Endothelial cell (in vitro differentiated cells): ENCODE results near the gene ZNF485. TPM values are rescaled to one million over a fixed set of nuclear protein-coding genes. Genes with fewer than 3 reads are reported as not detected.
"Not testable (repeated sequence)": the region's sequence is repeated elsewhere in the genome, so short reads cannot be mapped to it uniquely, and the experiment has no call there.

Source experiments
- DNase-seq: peaks from one replicate; pipeline ENCODE4 v3.0.0; 2021; ENCODE audit warnings: low spot score
- H3K27ac Mint-ChIP-seq: one replicate; pipeline ENCODE4 v1.8.0; 2021; ENCODE audit warnings: mixed read lengths, inconsistent platforms; ENCODE audit not compliant: unreplicated experiment
- H3K27me3 Mint-ChIP-seq: one replicate; pipeline ENCODE4 v1.8.0; 2021; ENCODE audit warnings: mild to moderate bottlenecking, moderate library complexity, mixed read lengths, inconsistent platforms; ENCODE audit not compliant: unreplicated experiment
- H3K36me3 Mint-ChIP-seq: one replicate; pipeline ENCODE4 v1.8.0; 2021; ENCODE audit warnings: mild to moderate bottlenecking, low read depth, mixed read lengths, inconsistent platforms; ENCODE audit not compliant: unreplicated experiment
- H3K4me1 Mint-ChIP-seq: one replicate; pipeline ENCODE4 v1.8.0; 2021; ENCODE audit warnings: mild to moderate bottlenecking, mixed read lengths, inconsistent platforms; ENCODE audit not compliant: unreplicated experiment
- H3K4me3 Mint-ChIP-seq: one replicate; pipeline ENCODE4 v1.8.0; 2021; ENCODE audit warnings: mild to moderate bottlenecking, mixed read lengths, inconsistent platforms; ENCODE audit not compliant: unreplicated experiment
- H3K9me3 Mint-ChIP-seq: one replicate; pipeline ENCODE4 v1.8.0; 2021; ENCODE audit warnings: mixed read lengths, inconsistent platforms; ENCODE audit not compliant: unreplicated experiment
- total RNA-seq: library from RNA; stranded (reverse); fragmentation: NEBNext Ultra II Directional; extraction: Animal tissue kit (Norgen Biotek cat#: 25700); gene quantifications from one replicate; pipeline ENCODE4 v1.2.1, GENCODE V29; 2021; ENCODE audit not compliant: unreplicated experiment
- TF ChIP-seq, protein P1 (sequence below): fragments of 200-600 bp; sonication (generic); IDR thresholded peaks from one replicate; pipeline ENCODE4 v1.5.0; 2021; ENCODE audit warnings: antibody characterized with exemption; ENCODE audit not compliant: unreplicated experiment

ZNF485 gene
- total RNA-seq, 1 donor from 2014 or later: 0.90 TPM

DNA sequence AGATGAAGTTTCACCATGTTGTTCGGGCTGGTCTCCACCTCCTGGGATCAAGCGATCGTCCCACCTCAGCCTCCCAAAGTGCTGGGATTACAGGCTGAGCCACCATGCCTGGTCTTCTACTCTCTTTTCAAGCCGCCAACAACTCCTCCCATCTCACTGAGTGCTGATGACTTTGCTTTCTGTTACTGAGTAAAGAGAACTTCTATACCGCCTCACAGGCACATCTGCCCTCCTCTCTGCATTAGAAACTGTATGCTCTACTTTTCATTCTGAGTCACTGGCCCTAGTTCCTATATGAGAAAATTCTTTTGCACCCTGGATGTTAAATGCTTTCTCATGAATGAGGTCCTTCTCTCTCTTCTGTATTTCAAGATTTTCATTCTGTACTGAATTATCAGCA lies 29.7 kb upstream of the ZNF485 start:
- no peak overlapping the region for H3K27ac Mint-ChIP-seq
- TF ChIP-seq, protein P1, sequence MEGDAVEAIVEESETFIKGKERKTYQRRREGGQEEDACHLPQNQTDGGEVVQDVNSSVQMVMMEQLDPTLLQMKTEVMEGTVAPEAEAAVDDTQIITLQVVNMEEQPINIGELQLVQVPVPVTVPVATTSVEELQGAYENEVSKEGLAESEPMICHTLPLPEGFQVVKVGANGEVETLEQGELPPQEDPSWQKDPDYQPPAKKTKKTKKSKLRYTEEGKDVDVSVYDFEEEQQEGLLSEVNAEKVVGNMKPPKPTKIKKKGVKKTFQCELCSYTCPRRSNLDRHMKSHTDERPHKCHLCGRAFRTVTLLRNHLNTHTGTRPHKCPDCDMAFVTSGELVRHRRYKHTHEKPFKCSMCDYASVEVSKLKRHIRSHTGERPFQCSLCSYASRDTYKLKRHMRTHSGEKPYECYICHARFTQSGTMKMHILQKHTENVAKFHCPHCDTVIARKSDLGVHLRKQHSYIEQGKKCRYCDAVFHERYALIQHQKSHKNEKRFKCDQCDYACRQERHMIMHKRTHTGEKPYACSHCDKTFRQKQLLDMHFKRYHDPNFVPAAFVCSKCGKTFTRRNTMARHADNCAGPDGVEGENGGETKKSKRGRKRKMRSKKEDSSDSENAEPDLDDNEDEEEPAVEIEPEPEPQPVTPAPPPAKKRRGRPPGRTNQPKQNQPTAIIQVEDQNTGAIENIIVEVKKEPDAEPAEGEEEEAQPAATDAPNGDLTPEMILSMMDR: no peak
- H3K9me3 Mint-ChIP-seq: no peaks in the 10 kb centered on the region
- no peak for DNase-seq
- H3K36me3 Mint-ChIP-seq: no peaks in the 10 kb centered on the region
- no peak overlapping the region for H3K4me3 Mint-ChIP-seq
- H3K27me3 Mint-ChIP-seq: peaks cover 7% of the 10 kb centered on the region
- peaks cover 3% of the 10 kb centered on the region for H3K4me1 Mint-ChIP-seq

DNA sequence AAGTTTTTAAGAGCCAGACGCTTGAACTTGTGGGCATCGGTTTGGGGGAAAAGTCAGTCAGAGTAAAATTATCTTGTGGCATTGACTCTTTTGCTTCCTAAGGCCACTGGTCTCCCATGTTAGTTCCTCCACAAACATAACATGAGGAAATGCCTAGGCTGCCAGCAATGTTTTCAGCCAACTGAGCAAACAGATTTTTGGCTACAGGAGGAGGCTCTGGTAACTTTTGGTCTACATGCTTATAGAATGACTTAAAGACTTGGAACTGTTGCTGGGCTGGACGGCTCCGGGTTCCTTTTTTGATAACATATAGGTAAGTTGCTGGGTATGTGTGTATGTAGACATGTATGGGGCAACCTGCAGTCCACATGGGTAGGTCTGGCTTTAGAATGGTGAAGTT lies 22.2 kb upstream of the ZNF485 start:
- no peak for DNase-seq

DNA sequence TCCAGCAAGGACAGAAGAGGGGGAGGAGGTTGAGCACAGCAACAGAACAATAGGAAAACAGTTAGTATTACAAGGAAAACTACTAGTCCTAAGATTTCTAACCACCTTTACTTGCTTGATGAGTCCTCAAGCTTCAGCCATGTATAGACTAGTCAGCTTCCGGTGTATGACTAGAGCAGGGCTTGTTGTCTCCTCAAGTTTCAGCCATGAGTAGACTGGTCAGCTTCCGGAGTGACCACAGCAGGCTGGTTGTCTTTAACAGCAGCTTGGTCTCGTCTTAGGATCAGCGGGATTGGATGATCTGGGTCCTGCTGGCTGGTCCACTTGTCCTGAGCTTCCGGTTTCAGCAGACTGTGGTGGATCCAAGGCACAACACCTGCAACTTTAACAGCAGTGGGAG lies 21.2 kb upstream of the ZNF485 start:
- Mint-ChIP-seq H3K9me3 (no peaks in the 10 kb centered on the region), H3K27me3 (no peaks in the 10 kb centered on the region), H3K36me3 (no peaks in the 10 kb centered on the region), H3K4me3 (no peak overlapping the region), H3K27ac (no peak overlapping the region), H3K4me1 (no peaks in the 10 kb centered on the region)
- TF ChIP-seq, protein P1: no peak
- DNase-seq: no peak

More for the DNA sequence above, 22.2 kb upstream of the ZNF485 start:
- TF ChIP-seq, protein P1: no peak
- H3K36me3 Mint-ChIP-seq: no peaks in the 10 kb centered on the region
- H3K4me1 Mint-ChIP-seq: no peaks in the 10 kb centered on the region
- no peaks in the 10 kb centered on the region for H3K9me3 Mint-ChIP-seq
- no peak overlapping the region for H3K27ac Mint-ChIP-seq
- no peak overlapping the region for H3K4me3 Mint-ChIP-seq
- no peaks in the 10 kb centered on the region for H3K27me3 Mint-ChIP-seq

DNA sequence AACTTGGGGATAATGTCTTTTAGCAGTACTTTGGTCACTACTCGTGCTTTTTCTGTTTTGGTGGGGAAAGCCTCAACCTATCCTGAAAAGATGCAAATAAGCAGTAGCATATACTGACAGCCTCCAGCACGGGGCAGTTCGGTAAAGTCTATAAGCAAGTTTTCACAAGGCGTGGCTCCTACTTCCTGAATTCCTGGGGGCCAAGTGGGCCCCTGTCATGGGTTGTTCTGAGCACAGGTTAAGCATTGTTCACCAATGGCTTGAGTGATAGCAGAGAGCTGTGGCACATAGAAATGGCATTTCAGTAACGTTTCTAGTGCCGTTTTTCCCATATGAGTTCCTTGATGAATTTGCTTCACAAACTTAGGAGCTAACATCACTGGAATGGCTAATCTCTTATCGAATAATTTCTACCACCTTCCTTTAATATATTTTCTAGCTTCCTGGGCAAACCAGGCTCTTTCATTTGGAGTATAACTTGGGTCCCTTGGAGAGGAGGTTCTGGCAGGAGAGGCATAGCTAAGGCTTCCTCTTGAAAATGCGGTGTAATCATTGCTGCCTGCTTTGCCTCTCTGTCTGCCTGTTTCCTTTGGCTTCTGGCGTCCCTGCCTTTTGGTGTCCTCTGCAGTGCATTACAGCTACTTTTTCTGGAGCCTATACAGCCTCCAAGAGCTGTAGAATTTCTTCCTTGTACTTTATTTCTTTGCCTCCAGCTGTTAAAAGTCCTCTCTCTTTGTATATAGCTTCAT lies 20.1 kb upstream of the ZNF485 start:
- Mint-ChIP-seq H3K27me3 (no peaks in the 10 kb centered on the region), H3K4me3 (no peak overlapping the region), H3K9me3 (peaks cover 4% of the 10 kb centered on the region), H3K4me1 (no peaks in the 10 kb centered on the region), H3K36me3 (no peaks in the 10 kb centered on the region), H3K27ac (no peak overlapping the region)
- DNase-seq: no peak
- TF ChIP-seq, protein P1: no peak

DNA sequence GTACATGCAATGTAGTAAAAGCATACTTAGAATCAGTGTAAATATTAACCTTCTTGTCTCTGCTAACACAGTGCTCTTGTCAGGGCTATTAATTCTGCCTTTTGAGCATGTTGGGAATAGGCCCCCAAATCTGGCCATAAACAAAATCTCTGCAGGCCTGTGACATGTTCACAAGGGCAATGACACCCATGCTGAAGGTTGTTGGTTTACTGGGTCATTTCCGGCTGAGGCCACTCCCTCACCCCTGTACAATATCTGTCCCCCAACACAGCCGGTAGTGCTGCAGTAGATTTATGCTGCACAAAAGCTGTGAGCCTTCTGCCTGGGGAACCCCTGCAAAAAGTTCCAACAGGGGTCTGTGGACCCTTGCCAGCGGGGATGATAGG lies 19.5 kb upstream of the ZNF485 start:
- not testable (repeated sequence) for H3K4me1 Mint-ChIP-seq, H3K27me3 Mint-ChIP-seq, H3K4me3 Mint-ChIP-seq, H3K27ac Mint-ChIP-seq, H3K36me3 Mint-ChIP-seq, H3K9me3 Mint-ChIP-seq, DNase-seq
